ENCODE data around the gene SPRN. TPM values are rescaled to one million over a fixed set of nuclear protein-coding genes. Genes with fewer than 3 reads are reported as not detected.

The SPRN gene
- total RNA-seq, 2 experiments from 2014 or later, result not detected

Small RNA genes lying within 50 kb of the gene (microRNA-seq; reads per million reads assigned to microRNA genes)
- 1.6 reads per million for gene MIR3944 (ENCODE audit: borderline microRNAs expressed, borderline number of aligned reads, borderline replicate concordance)

Other genes with a start within 250 kb of the SPRN start
- not detected for gene UTF1, start 194.4 kb downstream of the SPRN start, total RNA-seq
- under 1 TPM; 0.07 to 0.12 TPM for gene VENTX, start 186.8 kb downstream of the SPRN start, total RNA-seq
- 100 to 1,000 TPM; 160 to 165 TPM for gene ADAM8, start 147.8 kb downstream of the SPRN start, total RNA-seq
- 10 to 100 TPM; 54.5 to 59.1 TPM for gene TUBGCP2, start 115.8 kb downstream of the SPRN start, total RNA-seq
- gene ZNF511, start 115.7 kb downstream of the SPRN start, total RNA-seq, result 10 to 100 TPM; 48.7 to 51.5 TPM
- gene CALY, start 87.7 kb downstream of the SPRN start, total RNA-seq, result not detected
- not detected for gene PRAP1, start 77.3 kb downstream of the SPRN start, total RNA-seq
- 10 to 100 TPM; 46.5 to 49.8 TPM for gene FUOM, start 66.6 kb downstream of the SPRN start, total RNA-seq
- gene ECHS1, start 51.3 kb downstream of the SPRN start, total RNA-seq, result 10 to 100 TPM; 60.2 to 64.8 TPM
- 1 to 10 TPM; 8.8 to 9.6 TPM for gene PAOX, start 45.4 kb downstream of the SPRN start, total RNA-seq
- gene MTG1, start 30.5 kb downstream of the SPRN start, total RNA-seq, result 10 to 100 TPM; 33.9 to 40.3 TPM
- 1 to 10 TPM; 5.4 to 6.2 TPM for gene SCART1, start 29.3 kb upstream of the SPRN start, total RNA-seq
- under 1 TPM; 0.46 to 0.86 TPM for gene CYP2E1, start 102.7 kb upstream of the SPRN start, total RNA-seq
- under 1 TPM in 1 of 2 experiments, not detected in 1; 0.14 TPM for gene SYCE1, start 141.0 kb upstream of the SPRN start, total RNA-seq
- not detected for gene FRG2B, start 202.2 kb upstream of the SPRN start, total RNA-seq

Data from activated CD4-positive, alpha-beta memory T cell treated with anti-CD3 and anti-CD28 coated beads for 36 hours (primary cell).